HepG2 (cell line): ENCODE data around the gene ZBTB48. TPM values are rescaled to one million over a fixed set of nuclear protein-coding genes. Genes with fewer than 3 reads are reported as not detected.

ENCODE experiments used
- HHEX ChIP-seq: IDR thresholded peaks from 2 replicates; pipeline ENCODE4 v1.6.1; 2016; ENCODE audit warnings: control low read depth
- IKZF1 ChIP-seq: fragments of 450-650 bp; IDR thresholded peaks from 2 replicates; pipeline ENCODE4 v1.7.1; 2016
- IKZF4 ChIP-seq: sonication (generic); formaldehyde crosslinking; IDR thresholded peaks from 2 replicates; pipeline ENCODE4 v1.5.1; 2020; ENCODE audit warnings: borderline replicate concordance, mild to moderate bottlenecking, low read depth, missing genetic modification reagents; ENCODE audit errors: not compliant biosample characterization
- KLF9 ChIP-seq: IDR thresholded peaks from 2 replicates; pipeline ENCODE4 v1.6.1; 2016; ENCODE audit warnings: low read depth
- PHB2 ChIP-seq: fragments of 450-650 bp; IDR thresholded peaks from 2 replicates; pipeline ENCODE4 v1.6.1; 2018; ENCODE audit not compliant: partially characterized antibody
- RBM22 ChIP-seq: fragments of 200-400 bp; formaldehyde crosslinking; optimal IDR thresholded peaks from 2 replicates; pipeline ENCODE3; 2017; ENCODE audit warnings: mild to moderate bottlenecking, low read length, moderate library complexity
- SIN3A ChIP-seq: IDR thresholded peaks from 2 replicates; pipeline ENCODE4 v1.6.1; 2011; ENCODE audit warnings: low read depth, mild to moderate bottlenecking, control low read depth, low read length, borderline replicate concordance
- YEATS4 ChIP-seq: sonication (generic); formaldehyde crosslinking; IDR thresholded peaks from 2 replicates; pipeline ENCODE4 v1.4.0; 2020; ENCODE audit warnings: missing genetic modification reagents, borderline replicate concordance
- YY1 ChIP-seq: IDR thresholded peaks from 2 replicates; pipeline ENCODE4 v1.6.1; 2011; ENCODE audit warnings: low read length, low read depth, moderate library complexity, mild to moderate bottlenecking; ENCODE audit not compliant: insufficient read depth, insufficient replicate concordance
- ZFP36L1 ChIP-seq: sonication (generic); formaldehyde crosslinking; IDR thresholded peaks from 2 replicates; pipeline ENCODE4 v1.8.0; 2022; ENCODE audit warnings: mild to moderate bottlenecking, missing genetic modification reagents, moderate library complexity
- ZNF510 ChIP-seq: sonication (generic); formaldehyde crosslinking; IDR thresholded peaks from 2 replicates; pipeline ENCODE4 v1.4.0; 2020; ENCODE audit warnings: low read depth, mild to moderate bottlenecking, missing genetic modification reagents
- polyA plus RNA-seq, 8 experiments: library from polyadenylated mRNA; depleted of rRNA in 3 of 8; stranded (reverse) in 7 of 8; unstranded in 1 of 8; fragments of >200 nt; fragmentation: Illumina TruSeq in 4 of 8; extraction: Trizol in 4 of 8; gene quantifications; 2 replicates each; pipeline versions ENCODE4 v1.2.1 to v1.2.3, GENCODE V29; 2011 to 2016; ENCODE audit warnings: low read depth in 4 of 8, missing spikeins in 1 of 8, mixed read lengths in 1 of 8; ENCODE audit not compliant: insufficient read depth in 1 of 8
- total RNA-seq, 5 experiments: library from RNA; depleted of rRNA; stranded (reverse); fragments of >200 nt; fragmentation: Illumina TruSeq; extraction: Trizol; gene quantifications; 2 replicates each; pipeline ENCODE4 v1.2.3, GENCODE V29; 2016; ENCODE audit warnings: low read depth in 1 of 5
- TF ChIP-seq, protein P1 (sequence below): sonication (generic); formaldehyde crosslinking; IDR thresholded peaks from 2 replicates; pipeline ENCODE4 v1.4.0; 2020; ENCODE audit warnings: missing genetic modification reagents, mild to moderate bottlenecking, borderline replicate concordance
- TF ChIP-seq, protein P2 (sequence below): sonication (generic); formaldehyde crosslinking; IDR thresholded peaks from 2 replicates; pipeline ENCODE4 v1.4.0; 2020; ENCODE audit warnings: missing genetic modification reagents
- TF ChIP-seq, protein P3 (sequence below): IDR thresholded peaks from 2 replicates; pipeline ENCODE4 v1.6.1; 2016; ENCODE audit warnings: low read depth, borderline replicate concordance
- TF ChIP-seq, protein P4 (sequence below): sonication (generic); formaldehyde crosslinking; IDR thresholded peaks from 2 replicates; pipeline ENCODE4 v1.4.0; 2020; ENCODE audit warnings: missing genetic modification reagents
- TF ChIP-seq, protein P5 (sequence below): sonication (generic); formaldehyde crosslinking; IDR thresholded peaks from 2 replicates; pipeline ENCODE4 v1.4.0; 2020; ENCODE audit warnings: missing genetic modification reagents

ZBTB48 gene
- total and polyA plus RNA-seq, 2 of the 13 experiments (the other 11 are each of a cell fraction or from before 2014, with no cell fraction given): 13.0 to 17.1 TPM

DNA sequence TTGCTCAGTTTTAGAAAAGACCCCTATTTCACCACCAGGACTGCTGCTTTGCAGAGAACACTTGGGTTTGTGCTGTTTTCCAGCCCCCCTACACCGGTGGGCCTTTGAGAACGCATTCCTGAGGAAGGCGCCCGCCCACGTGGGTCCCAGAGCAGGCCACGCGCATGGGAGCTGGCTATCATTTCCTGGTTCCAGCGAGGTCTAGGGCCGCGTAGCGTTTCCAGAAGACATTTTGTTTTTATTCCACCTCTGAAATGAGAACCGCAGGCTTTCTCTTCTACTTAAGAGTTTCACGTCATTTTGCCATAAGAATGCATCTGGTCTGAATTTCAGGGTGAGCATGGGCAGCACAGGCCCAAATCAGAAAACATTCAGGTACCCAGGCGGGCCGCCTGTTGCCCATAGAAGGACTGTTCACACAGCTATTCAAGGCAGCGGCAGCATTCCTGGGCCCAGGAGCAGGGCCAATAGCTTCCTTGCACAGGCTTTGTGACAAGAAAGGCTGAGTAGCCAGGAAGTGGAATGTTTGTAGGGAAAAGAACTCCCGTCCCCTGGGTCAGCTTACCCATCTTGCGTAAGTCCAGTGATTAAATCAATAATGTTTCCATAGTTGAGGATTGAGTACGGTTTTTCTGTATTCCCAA lies 24.2 kb downstream of the ZBTB48 start (continued):
- TF ChIP-seq, protein P1, sequence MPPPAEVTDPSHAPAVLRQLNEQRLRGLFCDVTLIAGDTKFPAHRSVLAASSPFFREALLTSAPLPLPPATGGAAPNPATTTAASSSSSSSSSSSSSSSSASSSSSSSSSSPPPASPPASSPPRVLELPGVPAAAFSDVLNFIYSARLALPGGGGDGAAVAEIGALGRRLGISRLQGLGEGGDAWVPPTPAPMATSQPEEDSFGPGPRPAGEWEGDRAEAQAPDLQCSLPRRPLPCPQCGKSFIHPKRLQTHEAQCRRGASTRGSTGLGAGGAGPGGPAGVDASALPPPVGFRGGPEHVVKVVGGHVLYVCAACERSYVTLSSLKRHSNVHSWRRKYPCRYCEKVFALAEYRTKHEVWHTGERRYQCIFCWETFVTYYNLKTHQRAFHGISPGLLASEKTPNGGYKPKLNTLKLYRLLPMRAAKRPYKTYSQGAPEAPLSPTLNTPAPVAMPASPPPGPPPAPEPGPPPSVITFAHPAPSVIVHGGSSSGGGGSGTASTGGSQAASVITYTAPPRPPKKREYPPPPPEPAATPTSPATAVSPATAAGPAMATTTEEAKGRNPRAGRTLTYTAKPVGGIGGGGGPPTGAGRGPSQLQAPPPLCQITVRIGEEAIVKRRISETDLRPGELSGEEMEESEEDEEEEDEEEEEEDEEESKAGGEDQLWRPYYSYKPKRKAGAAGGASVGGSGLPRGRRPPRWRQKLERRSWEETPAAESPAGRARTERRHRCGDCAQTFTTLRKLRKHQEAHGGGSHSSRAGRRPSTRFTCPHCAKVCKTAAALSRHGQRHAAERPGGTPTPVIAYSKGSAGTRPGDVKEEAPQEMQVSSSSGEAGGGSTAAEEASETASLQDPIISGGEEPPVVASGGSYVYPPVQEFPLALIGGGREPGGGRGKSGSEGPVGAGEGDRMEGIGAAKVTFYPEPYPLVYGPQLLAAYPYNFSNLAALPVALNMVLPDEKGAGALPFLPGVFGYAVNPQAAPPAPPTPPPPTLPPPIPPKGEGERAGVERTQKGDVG: no peak
- TF ChIP-seq, protein P2, sequence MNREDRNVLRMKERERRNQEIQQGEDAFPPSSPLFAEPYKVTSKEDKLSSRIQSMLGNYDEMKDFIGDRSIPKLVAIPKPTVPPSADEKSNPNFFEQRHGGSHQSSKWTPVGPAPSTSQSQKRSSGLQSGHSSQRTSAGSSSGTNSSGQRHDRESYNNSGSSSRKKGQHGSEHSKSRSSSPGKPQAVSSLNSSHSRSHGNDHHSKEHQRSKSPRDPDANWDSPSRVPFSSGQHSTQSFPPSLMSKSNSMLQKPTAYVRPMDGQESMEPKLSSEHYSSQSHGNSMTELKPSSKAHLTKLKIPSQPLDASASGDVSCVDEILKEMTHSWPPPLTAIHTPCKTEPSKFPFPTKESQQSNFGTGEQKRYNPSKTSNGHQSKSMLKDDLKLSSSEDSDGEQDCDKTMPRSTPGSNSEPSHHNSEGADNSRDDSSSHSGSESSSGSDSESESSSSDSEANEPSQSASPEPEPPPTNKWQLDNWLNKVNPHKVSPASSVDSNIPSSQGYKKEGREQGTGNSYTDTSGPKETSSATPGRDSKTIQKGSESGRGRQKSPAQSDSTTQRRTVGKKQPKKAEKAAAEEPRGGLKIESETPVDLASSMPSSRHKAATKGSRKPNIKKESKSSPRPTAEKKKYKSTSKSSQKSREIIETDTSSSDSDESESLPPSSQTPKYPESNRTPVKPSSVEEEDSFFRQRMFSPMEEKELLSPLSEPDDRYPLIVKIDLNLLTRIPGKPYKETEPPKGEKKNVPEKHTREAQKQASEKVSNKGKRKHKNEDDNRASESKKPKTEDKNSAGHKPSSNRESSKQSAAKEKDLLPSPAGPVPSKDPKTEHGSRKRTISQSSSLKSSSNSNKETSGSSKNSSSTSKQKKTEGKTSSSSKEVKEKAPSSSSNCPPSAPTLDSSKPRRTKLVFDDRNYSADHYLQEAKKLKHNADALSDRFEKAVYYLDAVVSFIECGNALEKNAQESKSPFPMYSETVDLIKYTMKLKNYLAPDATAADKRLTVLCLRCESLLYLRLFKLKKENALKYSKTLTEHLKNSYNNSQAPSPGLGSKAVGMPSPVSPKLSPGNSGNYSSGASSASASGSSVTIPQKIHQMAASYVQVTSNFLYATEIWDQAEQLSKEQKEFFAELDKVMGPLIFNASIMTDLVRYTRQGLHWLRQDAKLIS (CRISPR knock-in tag): peak; percentile 57; the same call in 1 of the 2 replicates
- peak; percentile 67 for TF ChIP-seq RBM22
- TF ChIP-seq YEATS4 (CRISPR knock-in tag): peak; percentile 37; the same call in 1 of the 2 replicates
- TF ChIP-seq, protein P3, sequence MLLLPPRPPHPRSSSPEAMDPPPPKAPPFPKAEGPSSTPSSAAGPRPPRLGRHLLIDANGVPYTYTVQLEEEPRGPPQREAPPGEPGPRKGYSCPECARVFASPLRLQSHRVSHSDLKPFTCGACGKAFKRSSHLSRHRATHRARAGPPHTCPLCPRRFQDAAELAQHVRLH (CRISPR knock-in tag): no peak
- TF ChIP-seq SIN3A: 0 out of 2 replicates have a peak, but pooled peaks have one; percentile 30
- peak; percentile 72 for TF ChIP-seq YY1
- TF ChIP-seq ZFP36L1 (CRISPR knock-in tag): peak; percentile 67; the same call in 1 of the 2 replicates
- no peak for TF ChIP-seq IKZF4 (CRISPR knock-in tag)
- TF ChIP-seq, protein P4, sequence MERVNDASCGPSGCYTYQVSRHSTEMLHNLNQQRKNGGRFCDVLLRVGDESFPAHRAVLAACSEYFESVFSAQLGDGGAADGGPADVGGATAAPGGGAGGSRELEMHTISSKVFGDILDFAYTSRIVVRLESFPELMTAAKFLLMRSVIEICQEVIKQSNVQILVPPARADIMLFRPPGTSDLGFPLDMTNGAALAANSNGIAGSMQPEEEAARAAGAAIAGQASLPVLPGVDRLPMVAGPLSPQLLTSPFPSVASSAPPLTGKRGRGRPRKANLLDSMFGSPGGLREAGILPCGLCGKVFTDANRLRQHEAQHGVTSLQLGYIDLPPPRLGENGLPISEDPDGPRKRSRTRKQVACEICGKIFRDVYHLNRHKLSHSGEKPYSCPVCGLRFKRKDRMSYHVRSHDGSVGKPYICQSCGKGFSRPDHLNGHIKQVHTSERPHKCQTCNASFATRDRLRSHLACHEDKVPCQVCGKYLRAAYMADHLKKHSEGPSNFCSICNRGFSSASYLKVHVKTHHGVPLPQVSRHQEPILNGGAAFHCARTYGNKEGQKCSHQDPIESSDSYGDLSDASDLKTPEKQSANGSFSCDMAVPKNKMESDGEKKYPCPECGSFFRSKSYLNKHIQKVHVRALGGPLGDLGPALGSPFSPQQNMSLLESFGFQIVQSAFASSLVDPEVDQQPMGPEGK (CRISPR knock-in tag): 0 out of 2 replicates have a peak, but pooled peaks have one; percentile 48
- 0 out of 2 replicates have a peak, but pooled peaks have one; percentile 27 for TF ChIP-seq KLF9 (CRISPR knock-in tag)
- TF ChIP-seq ZNF510 (CRISPR knock-in tag): no peak
- TF ChIP-seq PHB2: no peak
- no peak for TF ChIP-seq HHEX
- TF ChIP-seq, protein P5, sequence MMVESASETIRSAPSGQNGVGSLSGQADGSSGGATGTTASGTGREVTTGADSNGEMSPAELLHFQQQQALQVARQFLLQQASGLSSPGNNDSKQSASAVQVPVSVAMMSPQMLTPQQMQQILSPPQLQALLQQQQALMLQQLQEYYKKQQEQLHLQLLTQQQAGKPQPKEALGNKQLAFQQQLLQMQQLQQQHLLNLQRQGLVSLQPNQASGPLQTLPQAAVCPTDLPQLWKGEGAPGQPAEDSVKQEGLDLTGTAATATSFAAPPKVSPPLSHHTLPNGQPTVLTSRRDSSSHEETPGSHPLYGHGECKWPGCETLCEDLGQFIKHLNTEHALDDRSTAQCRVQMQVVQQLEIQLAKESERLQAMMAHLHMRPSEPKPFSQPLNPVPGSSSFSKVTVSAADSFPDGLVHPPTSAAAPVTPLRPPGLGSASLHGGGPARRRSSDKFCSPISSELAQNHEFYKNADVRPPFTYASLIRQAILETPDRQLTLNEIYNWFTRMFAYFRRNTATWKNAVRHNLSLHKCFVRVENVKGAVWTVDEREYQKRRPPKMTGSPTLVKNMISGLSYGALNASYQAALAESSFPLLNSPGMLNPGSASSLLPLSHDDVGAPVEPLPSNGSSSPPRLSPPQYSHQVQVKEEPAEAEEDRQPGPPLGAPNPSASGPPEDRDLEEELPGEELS (CRISPR knock-in tag): peak; percentile 46; the same call in 1 of the 2 replicates
- TF ChIP-seq IKZF1: no peak
